Esophagus muscularis mucosa (tissue), 3 donors: ENCODE data around the gene TP53I11.

Source experiments
- POLR2A ChIP-seq: fragments of 450-650 bp; IDR thresholded peaks from one replicate; pipeline ENCODE4 v1.6.1; 2017; ENCODE audit warnings: antibody characterized with exemption, moderate library complexity, mild to moderate bottlenecking, low read depth
- TF ChIP-seq, protein P1 (sequence below), 3 experiments: fragments of 200-600 bp in 2 of 3; fragments of 450-650 bp in 1 of 3; sonication (generic) in 2 of 3; IDR thresholded peaks; one replicate each; pipeline ENCODE4 v1.5.1; 2017 to 2019; ENCODE audit warnings: antibody characterized with exemption in 3 of 3, mild to moderate bottlenecking in 2 of 3, moderate library complexity in 1 of 3

DNA sequence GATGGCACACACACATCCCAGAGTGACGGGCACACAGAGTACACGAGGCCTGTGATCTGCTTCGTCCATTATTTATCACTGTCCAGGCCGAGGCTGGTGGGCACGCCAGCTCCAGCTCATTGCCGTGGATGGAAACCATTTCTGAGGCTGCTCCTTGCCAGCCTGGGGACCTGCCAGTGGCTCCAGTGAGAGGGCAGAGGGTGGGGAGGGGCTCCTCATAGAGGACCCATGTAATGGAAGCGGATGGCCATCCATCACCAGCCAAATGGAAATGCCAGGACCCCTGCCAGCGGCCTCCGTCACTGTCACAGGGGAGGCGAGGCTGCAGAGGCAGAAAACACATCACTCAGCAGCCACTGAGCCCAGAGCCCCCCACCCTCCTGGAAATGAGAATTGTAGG is 35.7 kb downstream of the TP53I11 start:
- TF ChIP-seq POLR2A = no peak
- TF ChIP-seq, protein P1, sequence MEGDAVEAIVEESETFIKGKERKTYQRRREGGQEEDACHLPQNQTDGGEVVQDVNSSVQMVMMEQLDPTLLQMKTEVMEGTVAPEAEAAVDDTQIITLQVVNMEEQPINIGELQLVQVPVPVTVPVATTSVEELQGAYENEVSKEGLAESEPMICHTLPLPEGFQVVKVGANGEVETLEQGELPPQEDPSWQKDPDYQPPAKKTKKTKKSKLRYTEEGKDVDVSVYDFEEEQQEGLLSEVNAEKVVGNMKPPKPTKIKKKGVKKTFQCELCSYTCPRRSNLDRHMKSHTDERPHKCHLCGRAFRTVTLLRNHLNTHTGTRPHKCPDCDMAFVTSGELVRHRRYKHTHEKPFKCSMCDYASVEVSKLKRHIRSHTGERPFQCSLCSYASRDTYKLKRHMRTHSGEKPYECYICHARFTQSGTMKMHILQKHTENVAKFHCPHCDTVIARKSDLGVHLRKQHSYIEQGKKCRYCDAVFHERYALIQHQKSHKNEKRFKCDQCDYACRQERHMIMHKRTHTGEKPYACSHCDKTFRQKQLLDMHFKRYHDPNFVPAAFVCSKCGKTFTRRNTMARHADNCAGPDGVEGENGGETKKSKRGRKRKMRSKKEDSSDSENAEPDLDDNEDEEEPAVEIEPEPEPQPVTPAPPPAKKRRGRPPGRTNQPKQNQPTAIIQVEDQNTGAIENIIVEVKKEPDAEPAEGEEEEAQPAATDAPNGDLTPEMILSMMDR (IDR thresholded peaks at IDR 0.05) = no peak
